Tibial nerve (tissue), 4 donors: ENCODE measurements around the gene DNAH5. TPM values are rescaled to one million over a fixed set of nuclear protein-coding genes. Genes with fewer than 3 reads are reported as not detected.
"Not testable (repeated sequence)": the region's sequence is repeated elsewhere in the genome, so short reads cannot be mapped to it uniquely, and the experiment has no call there.

Experiments
- DNase-seq, 2 donors: peaks; one replicate each; pipeline ENCODE4 v3.0.0-alpha.2; 2019; ENCODE audit warnings: low spot score in 2 of 2
- H3K27ac ChIP-seq, 4 donors: fragments of 200-600 bp; sonication (generic) in 3 of 4; one replicate each; pipeline ENCODE4 v1.5.1; 2017 to 2019; ENCODE audit warnings: mild to moderate bottlenecking in 1 of 4
- H3K27me3 ChIP-seq, 2 donors: fragments of 200-600 bp; sonication (generic) in 1 of 2; one replicate each; pipeline versions ENCODE4 v1.5.1 to v1.6.0; 2017 to 2019
- H3K36me3 ChIP-seq, 3 donors: fragments of 200-600 bp; sonication (generic); one replicate each; pipeline ENCODE4 v1.5.1; 2018 to 2019
- H3K4me1 ChIP-seq, 4 donors: fragments of 200-600 bp; sonication (generic) in 3 of 4; one replicate each; pipeline ENCODE4 v1.5.1; 2017 to 2019
- H3K4me3 ChIP-seq, 4 donors: fragments of 200-600 bp; sonication (generic) in 3 of 4; one replicate each; pipeline ENCODE4 v1.5.1; 2017 to 2019; ENCODE audit warnings: mild to moderate bottlenecking in 1 of 4, moderate library complexity in 1 of 4
- H3K9me3 ChIP-seq, 4 donors: fragments of 200-600 bp; sonication (generic) in 3 of 4; one replicate each; pipeline ENCODE4 v1.5.1; 2017 to 2019
- EP300 ChIP-seq, 2 donors: sonication (generic); formaldehyde crosslinking; IDR thresholded peaks; one replicate each; pipeline ENCODE4 v1.6.1; 2017; ENCODE audit warnings: antibody characterized with exemption in 2 of 2, mild to moderate bottlenecking in 1 of 2
- POLR2A ChIP-seq, 2 donors: fragments of 450-650 bp; IDR thresholded peaks; one replicate each; pipeline ENCODE4 v1.6.1; 2017; ENCODE audit warnings: antibody characterized with exemption in 2 of 2, mild to moderate bottlenecking in 2 of 2, moderate library complexity in 2 of 2
- WGBS, 2 donors: methylation state at CpG; one replicate each; pipeline ENCODE4 v1.1.5; 2018; 5-methylcytosine and 5-hydroxymethylcytosine counted together
- total RNA-seq, 4 donors: library from RNA; depleted of rRNA; stranded (reverse); fragments of >200 nt; gene quantifications; one replicate each; pipeline ENCODE4 v1.1.0, GENCODE V29; 2016
- TF ChIP-seq, protein P1 (sequence below), 5 experiments: fragments of 200-600 bp in 3 of 5; fragments of 450-650 bp in 2 of 5; sonication (generic) in 3 of 5; IDR thresholded peaks; one replicate each; pipeline ENCODE4 v1.5.1; 2016 to 2019; ENCODE audit warnings: antibody characterized with exemption in 5 of 5, mild to moderate bottlenecking in 3 of 5, moderate library complexity in 2 of 5

The DNAH5 gene
- total RNA-seq, 4 donors from 2014 or later, result 0.21 to 0.60 (median 0.31) TPM

DNA sequence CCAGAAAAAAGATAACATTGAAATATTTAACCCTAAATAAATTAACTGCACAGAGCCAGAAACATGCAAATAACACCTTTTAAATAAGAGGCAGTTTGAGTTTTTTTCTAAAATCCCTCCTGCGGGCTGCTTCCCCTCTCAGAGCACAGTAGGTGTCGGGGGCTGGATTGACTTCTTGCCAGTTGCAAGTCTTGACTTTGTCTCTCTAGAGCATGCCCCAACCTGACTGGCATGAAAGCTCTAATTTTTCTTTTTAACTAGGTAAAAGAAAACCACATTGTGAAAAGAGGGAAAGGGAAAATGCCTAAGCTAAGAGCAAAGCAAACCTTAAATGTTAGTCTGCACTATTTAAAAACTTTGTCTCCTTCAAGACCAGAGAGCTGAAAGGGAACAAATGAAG is 46.4 kb upstream of the DNAH5 start:
- no peak for DNase-seq

DNA sequence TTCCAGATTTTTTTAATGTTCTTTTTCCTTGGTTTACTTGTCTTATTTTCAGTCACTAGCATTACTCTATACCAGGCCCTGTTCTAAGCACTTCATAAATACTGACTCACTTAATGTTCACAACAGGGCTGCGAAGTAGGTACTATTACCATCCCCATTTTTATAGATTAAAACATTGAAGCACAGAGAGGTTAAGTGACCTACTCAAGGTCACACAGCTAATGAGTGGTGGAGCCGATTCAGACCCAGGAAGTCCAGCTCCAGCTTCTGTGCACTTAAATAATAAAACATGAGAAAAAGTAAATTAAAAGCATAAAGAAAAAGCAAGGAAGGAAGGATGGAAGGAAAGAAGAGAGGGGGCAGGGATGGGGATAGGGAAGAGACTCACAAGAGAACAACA is 45.3 kb upstream of the DNAH5 start:
- Histone ChIP-seq H3K36me3 (no peaks in the 10 kb centered on the region), H3K27me3 (no peaks in the 10 kb centered on the region), H3K27ac (no peak overlapping the region), H3K4me3 (no peak overlapping the region), H3K9me3 (no peaks in the 10 kb centered on the region), H3K4me1 (no peaks in the 10 kb centered on the region)
- TF ChIP-seq, protein P1, sequence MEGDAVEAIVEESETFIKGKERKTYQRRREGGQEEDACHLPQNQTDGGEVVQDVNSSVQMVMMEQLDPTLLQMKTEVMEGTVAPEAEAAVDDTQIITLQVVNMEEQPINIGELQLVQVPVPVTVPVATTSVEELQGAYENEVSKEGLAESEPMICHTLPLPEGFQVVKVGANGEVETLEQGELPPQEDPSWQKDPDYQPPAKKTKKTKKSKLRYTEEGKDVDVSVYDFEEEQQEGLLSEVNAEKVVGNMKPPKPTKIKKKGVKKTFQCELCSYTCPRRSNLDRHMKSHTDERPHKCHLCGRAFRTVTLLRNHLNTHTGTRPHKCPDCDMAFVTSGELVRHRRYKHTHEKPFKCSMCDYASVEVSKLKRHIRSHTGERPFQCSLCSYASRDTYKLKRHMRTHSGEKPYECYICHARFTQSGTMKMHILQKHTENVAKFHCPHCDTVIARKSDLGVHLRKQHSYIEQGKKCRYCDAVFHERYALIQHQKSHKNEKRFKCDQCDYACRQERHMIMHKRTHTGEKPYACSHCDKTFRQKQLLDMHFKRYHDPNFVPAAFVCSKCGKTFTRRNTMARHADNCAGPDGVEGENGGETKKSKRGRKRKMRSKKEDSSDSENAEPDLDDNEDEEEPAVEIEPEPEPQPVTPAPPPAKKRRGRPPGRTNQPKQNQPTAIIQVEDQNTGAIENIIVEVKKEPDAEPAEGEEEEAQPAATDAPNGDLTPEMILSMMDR (IDR thresholded peaks at IDR 0.05), result no peak
- TF ChIP-seq POLR2A (IDR thresholded peaks at IDR 0.05) (no peak), EP300 (IDR thresholded peaks at IDR 0.05) (no peak)
- DNase-seq, result no peak
- 93 to 94% methylated on average over 2 of the region's 2 CpGs for WGBS, 2 donors

More for the DNA sequence above, 46.4 kb upstream of the DNAH5 start:
- H3K36me3 ChIP-seq, result no peaks in the 10 kb centered on the region
- no peak overlapping the region for H3K4me3 ChIP-seq
- no peaks in the 10 kb centered on the region for H3K9me3 ChIP-seq
- no peak overlapping the region for H3K27ac ChIP-seq
- H3K27me3 ChIP-seq, result no peaks in the 10 kb centered on the region
- H3K4me1 ChIP-seq, result no peaks in the 10 kb centered on the region
- 75 to 86% methylated on average over 2 of the region's 2 CpGs for WGBS, 2 donors
- TF ChIP-seq, protein P1 (IDR thresholded peaks at IDR 0.05), result no peak
- TF ChIP-seq POLR2A (IDR thresholded peaks at IDR 0.05), result no peak
- TF ChIP-seq EP300 (IDR thresholded peaks at IDR 0.05), result no peak

DNA sequence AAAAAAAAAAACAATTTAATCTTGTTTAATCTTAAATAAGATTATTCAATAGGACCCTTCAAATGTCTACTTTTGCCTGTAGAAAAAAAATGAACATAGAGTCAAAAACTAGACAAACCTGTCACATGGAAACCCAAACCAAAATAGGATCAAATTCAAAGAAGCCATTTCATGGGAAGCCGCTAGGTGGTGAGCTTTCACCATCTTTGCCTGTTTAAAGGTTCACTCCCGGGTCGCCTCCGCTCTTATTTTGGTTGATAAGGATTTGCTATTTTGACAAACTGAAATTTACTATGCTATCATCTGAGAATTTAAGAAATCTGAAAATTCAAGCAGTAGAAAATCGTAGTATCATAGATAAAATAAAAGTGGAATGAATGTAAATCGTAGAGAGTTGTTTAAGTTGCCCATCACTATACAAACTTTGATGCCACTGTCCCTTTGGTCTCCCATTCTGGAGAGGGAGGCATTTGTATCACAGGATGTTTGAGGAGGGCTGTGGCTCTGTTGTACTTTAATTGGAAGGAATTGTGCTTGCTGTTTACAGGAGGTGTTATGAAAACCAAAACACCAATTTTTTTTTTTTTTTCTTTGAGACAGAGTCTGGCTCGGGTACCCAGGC is 43.5 kb upstream of the DNAH5 start:
- WGBS, 2 donors, result 18 to 23% methylated on average over 7 of the region's 7 CpGs
- no peaks in the 10 kb centered on the region for H3K4me1 ChIP-seq
- no peaks in the 10 kb centered on the region for H3K9me3 ChIP-seq
- peak; percentile 23 to 59 for DNase-seq
- TF ChIP-seq EP300 (IDR thresholded peaks at IDR 0.05) (no peak), POLR2A (IDR thresholded peaks at IDR 0.05) (no peak)
- TF ChIP-seq, protein P1 (IDR thresholded peaks at IDR 0.05), result peak; percentile 63 to 80 (median 76)
- H3K27me3 ChIP-seq, result no peaks in the 10 kb centered on the region
- H3K27ac ChIP-seq, result no peak overlapping the region
- H3K36me3 ChIP-seq, result no peaks in the 10 kb centered on the region
- no peak overlapping the region for H3K4me3 ChIP-seq

DNA sequence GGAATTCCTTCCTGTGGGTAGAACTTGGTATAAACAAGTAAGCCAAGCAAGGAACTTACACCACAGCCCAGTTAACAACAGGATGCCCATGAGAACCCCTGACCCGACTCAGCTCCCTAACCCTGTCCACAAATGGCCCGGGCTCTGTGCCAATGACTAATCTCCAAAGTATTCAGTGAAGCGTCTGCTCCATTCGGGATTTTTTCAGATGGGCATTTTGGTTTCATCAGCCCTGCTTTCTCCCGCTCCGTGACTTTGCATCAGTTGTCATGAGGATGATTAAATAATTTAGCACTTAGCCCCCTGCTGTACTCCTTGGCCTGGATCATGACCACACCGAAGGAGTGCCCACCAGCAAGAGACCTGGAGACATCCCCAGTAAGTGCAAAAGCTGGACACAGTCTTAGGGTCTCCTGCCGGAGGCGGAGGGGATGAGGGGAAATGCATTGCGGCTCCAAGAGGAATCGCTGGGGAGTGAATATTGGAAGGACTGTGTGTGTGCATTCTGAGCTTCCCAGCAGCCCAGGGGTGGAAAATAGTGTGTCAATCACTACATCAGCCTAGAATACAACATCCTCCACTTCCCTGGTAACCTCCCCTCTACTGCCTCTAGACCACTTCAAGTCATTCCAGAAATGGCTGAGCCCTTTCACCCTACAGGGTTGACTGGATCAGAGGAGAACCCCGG is 41.4 kb upstream of the DNAH5 start:
- no peak for DNase-seq
- no peaks in the 10 kb centered on the region for H3K27me3 ChIP-seq
- H3K4me3 ChIP-seq, result no peak overlapping the region
- TF ChIP-seq, protein P1 (IDR thresholded peaks at IDR 0.05), result no peak
- TF ChIP-seq POLR2A (IDR thresholded peaks at IDR 0.05) (no peak), EP300 (IDR thresholded peaks at IDR 0.05) (no peak)
- H3K27ac ChIP-seq, result no peak overlapping the region
- WGBS, 2 donors, result 44 to 54% methylated on average over 12 of the region's 12 CpGs
- H3K36me3 ChIP-seq, result no peaks in the 10 kb centered on the region
- no peaks in the 10 kb centered on the region for H3K4me1 ChIP-seq
- no peaks in the 10 kb centered on the region for H3K9me3 ChIP-seq

DNA sequence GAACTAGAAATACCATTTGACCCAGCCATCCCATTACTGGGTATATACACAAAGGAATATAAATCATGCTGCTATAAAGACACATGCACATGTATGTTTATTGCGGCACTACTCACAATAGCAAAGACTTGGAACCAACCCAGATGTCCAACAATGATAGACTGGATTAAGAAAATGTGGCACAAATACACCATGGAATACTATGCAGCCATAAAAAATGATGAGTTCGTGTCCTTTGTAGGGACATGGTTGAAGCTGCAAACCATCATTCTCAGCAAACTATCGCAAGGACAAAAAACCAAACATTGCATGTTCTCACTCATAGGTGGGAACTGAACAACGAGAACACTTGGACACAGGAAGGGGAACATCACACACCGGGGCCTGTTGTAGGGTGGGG is 40.4 kb upstream of the DNAH5 start:
- not testable (repeated sequence) for H3K4me3 ChIP-seq, H3K27me3 ChIP-seq, H3K9me3 ChIP-seq, H3K36me3 ChIP-seq, H3K27ac ChIP-seq, H3K4me1 ChIP-seq, DNase-seq
- WGBS, 2 donors, result 96 to 97% methylated on average over 5 of the region's 5 CpGs
